GM18909 (cell line): ENCODE results near the gene CACNA1D.
"Not testable (repeated sequence)": the region's sequence is repeated elsewhere in the genome, so short reads cannot be mapped to it uniquely, and the experiment has no call there.

Source experiments
- ATAC-seq: cut with Tn5 transposase; IDR thresholded peaks from one replicate; pipeline ENCODE4 v1.9.1; 2021; ENCODE audit warnings: mild to moderate bottlenecking; ENCODE audit not compliant: unreplicated experiment, poor library complexity

The CACNA1D gene

DNA sequence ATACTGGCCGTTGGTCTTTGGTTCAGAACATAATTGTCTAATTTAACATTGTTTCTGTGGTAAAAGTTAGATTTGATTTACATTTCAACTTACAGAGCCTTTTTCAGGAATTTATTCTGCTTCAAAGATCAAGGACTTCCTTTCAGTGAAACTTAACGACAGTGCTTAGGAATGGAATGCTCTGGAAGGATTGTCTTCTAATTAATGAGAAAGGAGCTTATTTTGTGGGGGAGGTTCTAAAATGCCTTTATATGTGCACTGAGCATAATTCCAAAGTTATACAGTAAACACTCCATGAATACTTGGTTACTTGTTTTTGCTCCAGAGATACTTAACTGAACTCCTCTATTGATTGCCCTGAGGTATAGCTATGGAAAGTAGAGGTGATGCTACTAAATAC, 75.7 kb downstream of the CACNA1D start:
- ATAC-seq, result no peak

DNA sequence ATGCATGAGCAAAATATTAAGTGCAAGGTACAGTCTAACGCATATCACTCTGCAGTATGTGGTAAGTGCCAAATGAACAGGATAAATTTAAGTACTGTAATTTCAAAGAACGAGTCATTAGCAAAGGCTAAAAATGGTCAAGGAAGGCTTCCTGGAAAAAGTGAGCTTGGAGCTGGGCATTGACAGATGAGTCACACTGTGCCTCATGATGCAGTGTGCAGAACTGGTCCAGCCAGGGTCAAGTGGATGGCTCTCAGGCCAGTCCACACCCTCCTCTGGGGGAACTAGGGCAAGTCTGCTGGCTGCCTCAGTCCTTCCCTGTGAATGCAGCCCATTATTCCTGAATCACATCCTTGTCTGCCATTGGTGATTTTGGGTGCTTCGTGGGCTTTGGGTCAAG, 76.3 kb downstream of the CACNA1D start:
- no peak for ATAC-seq

DNA sequence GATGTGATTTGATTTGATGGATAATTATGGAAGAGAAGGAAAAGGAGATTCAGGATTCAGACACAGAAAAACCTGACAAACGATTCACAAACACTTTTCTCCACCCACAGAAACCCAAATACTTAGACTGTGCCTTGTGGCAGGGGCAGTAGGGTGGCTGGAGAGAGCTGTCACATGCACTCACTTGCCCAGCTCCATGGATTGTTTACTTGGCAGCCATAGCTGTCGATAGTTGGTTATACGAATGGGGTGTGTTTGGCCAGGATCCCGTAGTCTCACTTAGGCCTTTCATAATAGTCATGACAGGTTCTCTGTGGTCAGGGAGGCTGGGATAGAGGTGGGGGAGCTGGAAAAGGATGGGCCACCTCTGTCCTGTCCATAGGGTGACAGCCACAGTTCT, 76.9 kb downstream of the CACNA1D start:
- ATAC-seq, result no peak

DNA sequence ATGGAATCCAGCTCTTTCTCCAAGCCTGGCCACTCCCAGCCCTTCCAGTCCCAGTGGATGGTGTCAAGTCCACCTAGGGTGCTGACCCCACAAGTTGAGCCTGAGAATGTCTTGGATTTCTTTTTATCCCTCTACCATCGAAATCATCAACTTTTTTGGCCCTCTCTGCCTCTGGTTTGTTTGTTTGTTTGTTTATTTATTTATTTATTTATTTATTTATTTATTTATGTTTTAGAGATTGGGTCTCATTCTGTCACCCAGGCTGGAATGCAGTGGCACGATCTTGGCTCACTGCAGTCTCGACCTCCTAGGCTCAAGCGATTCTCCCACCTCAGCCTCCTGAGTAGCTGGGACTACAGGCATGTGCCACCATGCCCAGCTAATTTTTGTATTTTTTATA, 77.8 kb downstream of the CACNA1D start:
- ATAC-seq, result not testable (repeated sequence)

DNA sequence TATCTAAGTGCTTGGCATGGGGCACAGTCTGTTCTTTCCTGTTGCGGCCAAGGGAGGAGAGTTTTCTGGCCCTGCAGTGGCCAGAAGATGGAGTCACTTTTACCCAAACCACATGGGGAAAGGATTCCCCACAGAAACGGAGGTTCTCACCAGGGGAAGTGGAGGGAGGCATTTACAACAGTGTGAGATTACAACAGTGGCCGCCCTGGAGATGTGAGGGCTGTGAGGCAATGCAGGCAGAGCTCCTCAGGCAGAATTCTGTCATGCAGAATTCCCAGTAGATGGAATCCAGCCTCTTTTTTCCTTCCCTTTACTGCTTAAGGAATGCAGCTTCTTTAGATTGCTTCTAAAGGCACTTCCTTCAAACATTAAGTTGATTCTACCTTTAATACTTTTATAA, 83.1 kb downstream of the CACNA1D start:
- no peak for ATAC-seq

DNA sequence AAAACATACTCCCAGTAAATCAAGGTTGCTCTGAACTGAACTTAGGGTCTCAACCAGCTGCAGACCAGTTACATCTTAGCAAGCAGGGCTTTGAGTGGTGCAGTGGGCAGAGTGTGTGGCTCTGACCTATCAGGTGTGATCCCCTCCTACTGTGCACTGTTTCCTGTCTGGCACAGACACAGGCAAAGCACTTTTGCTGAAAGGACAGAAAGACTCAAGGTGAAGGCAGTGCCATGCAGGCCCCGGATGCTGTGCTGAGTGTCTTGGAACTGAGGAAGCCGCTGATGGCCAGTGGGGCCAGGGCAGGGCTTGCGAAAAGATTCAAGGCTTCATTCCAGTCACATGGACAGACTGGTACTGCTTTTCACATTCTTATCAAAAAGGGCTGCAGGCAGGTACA, 85.2 kb downstream of the CACNA1D start:
- ATAC-seq, result no peak

DNA sequence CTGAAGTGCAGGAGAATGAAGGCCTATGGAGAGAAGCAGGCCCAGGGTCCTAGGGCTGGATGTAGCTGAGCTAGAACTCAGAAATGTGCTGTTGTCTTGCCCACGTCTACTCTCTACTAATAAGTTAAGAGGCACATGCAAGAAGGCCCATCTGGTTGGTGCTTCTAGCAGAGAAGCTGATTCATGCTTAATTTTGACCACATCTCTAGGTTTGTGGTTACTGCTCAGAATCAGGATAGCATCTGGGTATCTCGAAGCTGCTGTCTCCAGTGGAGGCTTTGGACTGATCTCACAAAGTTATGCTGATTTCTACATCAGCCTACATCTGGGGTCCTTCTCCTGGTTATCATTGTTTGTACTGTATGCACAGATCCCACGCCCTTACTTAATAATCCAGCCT, 87.3 kb downstream of the CACNA1D start:
- no peak for ATAC-seq

DNA sequence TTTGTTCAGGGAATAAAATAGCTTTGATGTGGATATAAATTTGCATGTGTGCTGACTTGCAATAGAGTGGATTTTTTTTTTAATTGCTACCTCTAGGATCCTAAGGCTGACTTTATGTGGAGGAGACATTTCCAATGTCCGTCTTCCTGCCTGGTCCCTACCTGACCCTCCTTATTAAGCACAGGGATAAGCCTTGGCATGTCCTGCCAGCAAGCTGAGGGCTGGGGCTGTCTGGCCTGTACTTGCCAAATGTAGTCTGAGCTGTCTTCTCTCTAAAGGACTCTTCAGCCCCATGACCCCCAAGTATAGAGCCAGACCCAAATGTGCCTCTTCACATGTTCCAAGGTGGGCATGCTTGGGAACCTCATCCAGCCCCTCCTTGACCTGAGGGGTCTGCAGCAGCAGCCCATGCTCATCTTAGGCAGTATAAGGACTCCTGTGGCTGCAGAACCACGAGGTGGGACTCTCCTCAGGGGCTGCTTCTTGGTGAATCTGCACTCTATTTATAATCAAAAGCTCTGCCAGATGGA, 88.8 kb downstream of the CACNA1D start:
- no peak for ATAC-seq

DNA sequence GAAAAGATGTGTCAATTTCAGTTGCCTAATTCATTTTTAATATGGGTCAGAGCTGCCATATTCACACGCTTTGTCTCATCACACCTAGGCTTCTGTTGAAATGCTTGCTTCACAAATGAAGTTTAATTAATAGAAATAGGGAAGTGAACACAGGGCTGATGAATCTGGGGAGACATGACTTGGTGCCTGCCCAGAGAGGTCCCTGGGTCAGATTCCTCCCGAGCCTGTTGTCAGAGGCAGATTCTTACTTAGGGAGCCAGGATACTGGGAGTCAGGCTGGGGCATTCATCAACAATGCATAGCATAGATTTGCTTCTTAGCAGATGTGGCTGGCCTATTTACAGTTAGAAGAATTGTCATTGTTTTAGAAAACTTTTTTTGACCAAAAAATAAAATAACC, 90.6 kb downstream of the CACNA1D start:
- ATAC-seq, result no peak

DNA sequence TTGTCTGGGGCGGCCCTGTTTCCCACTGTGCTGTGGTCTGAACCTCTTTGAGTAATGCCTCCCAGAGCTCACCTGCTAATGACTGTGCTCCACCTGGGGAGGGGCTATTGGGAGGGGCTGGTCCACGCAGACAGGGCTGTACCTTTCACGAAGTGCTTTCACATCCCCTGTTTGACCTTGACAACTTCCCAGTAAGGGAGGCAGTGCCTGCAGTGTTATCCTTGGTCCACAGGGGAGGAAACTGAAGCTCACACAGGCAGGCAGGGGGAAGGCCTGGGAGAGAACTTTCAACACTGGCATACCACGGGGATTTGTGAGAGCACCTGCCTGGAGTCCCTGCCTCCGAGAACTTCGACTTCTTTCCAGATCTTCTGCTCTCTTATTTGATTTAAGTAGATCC, 91.2 kb downstream of the CACNA1D start:
- ATAC-seq, result no peak

DNA sequence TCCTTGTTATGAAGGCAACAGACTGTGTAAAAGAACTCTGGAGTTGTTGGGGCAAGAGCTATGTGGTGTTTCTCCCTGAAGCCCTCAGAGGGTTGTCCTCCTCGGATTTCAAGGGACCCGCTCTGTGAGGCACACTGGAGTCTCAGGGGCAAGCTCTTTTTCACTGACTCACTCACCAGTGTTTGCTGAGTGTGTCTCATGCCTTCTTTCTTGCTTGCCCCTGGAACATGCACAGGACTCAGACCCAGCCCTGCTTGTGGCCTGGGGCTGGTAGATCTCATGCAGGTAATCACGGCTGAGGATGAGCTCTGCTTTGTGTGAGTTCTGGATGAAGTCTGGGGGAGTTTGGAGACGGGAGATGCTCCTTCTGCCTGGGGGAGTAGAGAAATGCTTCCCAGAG, 93.7 kb downstream of the CACNA1D start:
- no peak for ATAC-seq

DNA sequence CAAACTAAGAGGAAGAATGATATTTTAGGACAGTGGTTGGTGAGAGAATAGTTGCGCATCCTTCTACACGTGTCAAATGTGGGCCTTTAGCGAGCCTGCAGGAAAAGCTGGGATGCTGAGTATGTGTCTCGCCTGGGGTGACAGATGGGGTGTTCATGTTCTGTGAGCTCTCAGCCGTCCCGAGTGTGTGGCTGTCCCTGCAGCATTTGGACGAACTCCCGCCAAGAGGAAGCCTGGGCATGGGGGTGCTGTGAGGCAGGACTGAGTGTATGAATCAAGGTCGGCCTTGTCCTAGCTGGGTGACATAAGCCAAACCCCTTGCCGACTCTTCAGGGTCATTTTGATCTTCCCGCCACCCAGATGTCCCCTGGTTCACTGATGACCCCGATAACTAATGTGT, 94.8 kb downstream of the CACNA1D start:
- no peak for ATAC-seq

DNA sequence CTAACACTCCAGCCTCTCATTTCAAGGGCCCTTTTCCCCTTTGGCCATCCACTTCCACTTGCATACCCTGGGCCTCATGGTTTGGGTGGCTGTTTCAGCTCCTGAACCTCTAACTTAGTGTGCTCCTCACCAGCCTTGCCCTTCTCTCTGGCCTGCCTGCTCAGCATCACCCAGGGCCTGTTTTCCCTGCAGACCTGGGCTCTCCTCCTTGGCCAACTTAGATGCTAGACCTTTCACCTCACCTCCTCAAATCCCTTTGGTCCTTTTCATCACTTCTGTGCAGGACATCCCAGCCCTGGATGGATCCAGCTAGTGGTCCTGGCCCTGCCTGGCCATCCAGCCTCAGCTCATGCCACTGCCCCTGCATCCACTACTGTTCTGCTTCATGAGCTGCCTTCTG, 95.4 kb downstream of the CACNA1D start:
- ATAC-seq, result no peak

DNA sequence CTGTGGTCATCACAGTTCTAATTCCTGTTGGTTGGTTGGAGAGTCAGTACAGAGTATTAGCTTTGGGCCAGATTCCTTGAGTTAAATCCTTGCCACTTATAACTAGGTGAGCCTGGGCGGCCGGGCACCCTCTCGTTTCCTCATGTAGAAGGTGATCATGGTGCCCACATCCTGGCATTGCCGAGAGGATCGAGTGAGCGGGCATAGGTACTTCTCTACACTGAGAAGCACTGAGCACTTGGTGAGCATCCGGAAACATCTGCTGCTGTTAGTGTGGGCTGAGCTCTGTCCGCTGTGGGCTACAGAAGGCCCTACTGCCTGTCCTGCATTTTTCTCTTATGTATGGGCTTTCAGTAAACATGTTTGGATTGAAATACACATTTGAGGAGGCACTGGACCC, 96.2 kb downstream of the CACNA1D start:
- ATAC-seq, result no peak

DNA sequence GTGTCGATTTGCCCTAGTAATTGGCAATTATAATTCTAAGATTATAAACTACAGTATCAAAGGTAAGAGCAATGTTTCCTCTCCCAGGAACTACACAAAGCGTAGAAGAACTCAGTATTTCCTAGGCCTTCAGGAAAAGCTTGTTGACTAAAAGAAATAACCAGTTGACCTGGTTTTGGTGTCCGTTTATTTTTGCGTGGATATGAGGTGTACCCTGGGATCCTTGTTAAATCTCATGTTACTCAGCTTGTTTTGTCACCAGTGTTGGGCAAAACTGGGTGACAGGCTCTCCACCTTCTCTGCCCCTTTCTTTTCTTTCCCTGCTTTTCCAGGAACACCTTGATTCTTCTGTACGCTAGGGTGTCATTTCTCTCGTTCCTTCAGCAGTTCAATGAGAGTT, 97.2 kb downstream of the CACNA1D start:
- ATAC-seq, result no peak

DNA sequence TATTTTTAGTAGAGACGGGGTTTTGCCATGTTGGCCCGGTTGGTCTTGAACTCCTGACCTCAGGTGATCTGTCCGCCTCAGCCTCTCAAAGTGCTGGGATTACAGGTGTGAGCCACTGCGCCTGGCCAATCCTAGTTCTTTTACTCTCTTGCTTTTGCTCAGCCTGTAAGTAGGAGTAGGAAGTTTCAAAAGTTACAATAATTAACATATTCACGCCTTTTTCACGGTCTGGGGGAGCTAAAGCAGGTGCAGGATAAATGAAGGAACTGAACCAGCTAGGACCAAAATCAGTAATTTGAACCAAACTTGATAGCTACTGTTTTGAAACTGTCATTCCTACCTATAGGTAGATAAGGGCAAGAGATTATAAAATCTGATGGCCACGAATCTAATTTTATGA, 98.5 kb downstream of the CACNA1D start:
- no peak for ATAC-seq

DNA sequence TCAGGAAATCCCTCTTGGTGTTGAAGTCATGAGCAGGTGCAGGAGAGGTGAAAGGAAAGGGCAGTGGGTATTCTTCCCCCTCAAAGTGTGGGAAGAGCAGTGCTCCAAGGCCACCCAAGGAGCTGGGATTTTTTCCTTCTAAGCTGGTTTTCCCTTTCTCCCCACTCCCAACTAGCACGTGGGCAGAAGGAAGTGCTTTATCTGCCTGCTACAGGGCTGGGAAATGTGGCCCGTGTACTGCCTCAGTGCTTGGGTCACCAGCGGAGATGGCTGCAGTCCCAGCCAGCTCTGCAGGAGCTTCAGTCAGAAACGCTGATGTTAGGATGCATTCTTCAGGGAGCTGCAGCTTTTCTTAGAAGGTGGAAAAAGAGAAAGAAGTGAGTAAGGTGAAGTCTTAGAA, 99.2 kb downstream of the CACNA1D start:
- no peak for ATAC-seq

DNA sequence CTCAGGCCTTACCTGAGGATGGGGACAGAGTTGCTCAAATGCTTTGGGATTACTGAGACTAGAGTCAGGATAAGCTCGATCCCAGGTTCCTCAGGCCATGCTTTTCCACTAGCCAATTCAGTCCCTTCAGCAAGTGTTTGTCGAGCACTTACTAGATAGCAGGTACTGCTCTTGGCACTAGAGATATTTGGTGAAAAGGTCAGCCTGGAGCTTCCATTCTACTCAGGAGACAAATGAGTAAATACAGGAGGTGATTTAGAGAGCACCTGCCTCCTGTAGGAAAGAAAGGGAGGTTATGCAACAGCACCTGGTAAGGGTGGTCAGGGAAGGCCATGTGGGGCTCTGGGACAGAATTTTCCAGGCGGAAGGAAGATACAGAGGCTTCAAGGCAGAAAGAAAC, 99.9 kb downstream of the CACNA1D start:
- ATAC-seq, result no peak

DNA sequence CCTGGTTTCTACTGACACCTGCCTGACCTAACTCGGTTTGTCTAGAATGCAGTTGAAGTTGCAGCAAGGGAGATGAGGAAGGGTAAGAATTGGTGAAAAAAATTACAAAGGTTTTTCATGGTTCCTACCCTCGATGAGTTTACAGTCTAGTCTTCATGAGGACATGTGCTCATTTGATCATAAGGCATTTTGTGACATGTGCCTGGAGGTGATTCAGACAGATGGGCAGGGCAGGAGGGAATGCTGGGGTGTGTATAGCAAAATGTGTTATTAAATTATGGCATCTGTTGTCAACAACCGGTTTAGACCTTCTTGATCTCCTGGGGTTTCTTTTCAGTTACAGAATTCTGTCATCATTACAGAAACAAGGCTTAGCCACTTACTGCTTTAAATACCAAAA, 101.2 kb downstream of the CACNA1D start:
- ATAC-seq, result no peak

DNA sequence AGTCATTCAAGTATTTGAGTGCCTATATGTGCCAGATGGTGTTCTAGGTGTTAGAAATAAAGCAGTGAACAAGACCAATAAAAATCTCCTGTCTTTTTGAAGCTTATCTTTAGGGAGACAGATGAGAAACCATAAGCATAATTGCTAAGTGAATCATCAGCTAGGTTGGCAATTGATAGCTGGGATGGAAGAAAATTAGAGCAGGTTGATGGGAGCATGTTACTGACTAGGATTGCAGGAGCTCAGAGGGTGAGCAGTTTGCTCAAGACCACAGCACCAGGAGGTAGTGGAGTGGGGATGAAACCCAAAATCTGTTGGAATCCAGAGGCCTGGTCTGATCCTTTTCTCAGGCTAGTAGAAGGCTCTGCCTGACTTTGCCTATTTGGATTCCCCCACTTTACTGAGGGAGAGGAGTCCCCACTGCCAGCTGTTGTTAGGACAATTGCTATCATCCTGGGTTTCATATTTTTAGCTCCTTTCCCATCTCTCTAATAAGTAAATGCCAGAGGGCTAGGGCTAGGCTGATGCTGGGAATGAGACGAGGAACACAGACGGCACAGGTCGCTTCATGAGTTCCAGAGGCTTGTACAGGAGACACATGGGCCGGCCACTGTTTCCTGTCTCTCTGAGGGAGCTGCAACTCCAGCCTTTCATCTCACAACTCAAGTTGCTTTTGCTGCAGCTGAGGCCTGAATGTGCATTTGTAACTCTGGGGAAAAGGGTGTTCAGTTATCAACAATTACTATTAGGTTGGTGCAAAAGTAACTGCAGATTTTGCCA, 102.9 kb downstream of the CACNA1D start:
- ATAC-seq, result no peak

DNA sequence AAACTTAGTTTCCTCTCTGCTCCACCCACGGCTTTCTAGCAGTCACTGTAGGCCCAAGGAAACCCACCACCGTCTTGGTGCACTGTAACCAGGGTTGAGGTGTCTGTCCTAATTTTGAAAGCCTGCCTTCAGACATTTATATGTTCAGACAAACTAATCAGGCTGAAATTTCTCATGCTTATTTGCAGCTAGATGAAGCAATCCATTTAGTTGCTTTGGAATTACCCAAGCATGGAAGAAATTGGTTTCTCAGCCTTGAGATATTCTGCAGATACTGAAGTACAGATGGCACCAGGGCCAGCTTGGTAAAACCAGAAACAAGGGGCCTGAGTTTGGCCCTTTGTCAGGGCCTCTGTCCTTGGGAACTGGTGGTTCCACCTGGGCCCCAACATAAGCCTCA, 105.4 kb downstream of the CACNA1D start:
- ATAC-seq, result no peak

DNA sequence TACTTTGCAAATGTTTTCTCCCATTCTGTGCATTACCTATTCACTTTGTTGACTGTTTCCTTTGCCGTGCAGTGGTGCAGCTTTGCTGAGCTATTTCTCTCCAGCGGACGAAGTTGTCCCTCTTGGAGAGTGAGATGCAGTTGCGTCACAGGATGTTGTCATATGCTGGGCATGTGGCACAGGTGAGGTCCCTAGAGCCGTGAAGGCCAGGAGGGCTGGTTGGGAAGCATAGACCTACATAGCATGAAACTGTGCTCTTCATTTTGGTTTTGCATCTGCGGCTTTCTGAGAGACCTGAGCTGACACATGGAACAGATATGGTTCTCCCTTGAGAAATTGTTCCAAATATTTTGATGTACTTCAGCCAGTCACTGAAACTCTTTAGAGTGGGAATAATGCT, 108.5 kb downstream of the CACNA1D start:
- ATAC-seq, result no peak
